ENCODE results near the gene UBE2H. TPM values are rescaled to one million over a fixed set of nuclear protein-coding genes. Genes with fewer than 3 reads are reported as not detected.

Gene UBE2H
- total RNA-seq, 1 donor from 2014 or later: 114 TPM

- Histone ChIP-seq H3K79me2 (ENCODE audit: low read depth) (peaks cover 41% of the 10 kb centered on the region), H3K36me3 (no peaks in the 10 kb centered on the region), H3K4me2 (peak overlapping the region; percentile 5), H2AFZ (replicated peaks) (no peak overlapping the region), H3K9ac (no peak overlapping the region), H3K27ac (no peak overlapping the region), H3K27me3 (no peaks in the 10 kb centered on the region), H3K9me3 (ENCODE audit: low read depth) (no peaks in the 10 kb centered on the region), H3K4me3 (no peak overlapping the region), H3K4me1 (peaks cover 27% of the 10 kb centered on the region), H4K20me1 (ENCODE audit: low read depth) (peaks cover 95% of the 10 kb centered on the region), H3F3A (ENCODE audit: low read depth) (peaks cover 19% of the 10 kb centered on the region)
- Mint-ChIP-seq H3K4me3 (no peak overlapping the region), H3K27me3 (ENCODE audit: insufficient read depth, low read depth) (no peaks in the 10 kb centered on the region), H3K4me1 (peaks cover 20% of the 10 kb centered on the region), H3K9me3 (no peaks in the 10 kb centered on the region), H3K27ac (no peak overlapping the region), H3K36me3 (peaks cover 3% of the 10 kb centered on the region)
- no peak for TF ChIP-seq EZH2 (IDR thresholded peaks at IDR 0.05)
- no peak for TF ChIP-seq EZH2phosphoT487 (IDR thresholded peaks at IDR 0.05)
- no peak for DNase-seq (ENCODE audit: low spot score)
Measured at GRCh38 chr7:129843978-129844840, 108.6 kb downstream of the UBE2H start.

GRCh38 chr7:129843365-129843898 is 109.3 kb downstream of the UBE2H start:
- H3K4me3 Mint-ChIP-seq: no peak overlapping the region
- TF ChIP-seq EZH2phosphoT487 (IDR thresholded peaks at IDR 0.05): no peak
- TF ChIP-seq EZH2 (IDR thresholded peaks at IDR 0.05): no peak
- TF ChIP-seq CTCF (IDR thresholded peaks at IDR 0.05): no peak

GRCh38 chr7:129841465-129841864 is 111.3 kb downstream of the UBE2H start:
- Histone ChIP-seq H3K27me3 (no peaks in the 10 kb centered on the region), H3K4me2 (no peak overlapping the region), H3K27ac (no peak overlapping the region), H2AFZ (replicated peaks) (no peak overlapping the region), H3K4me3 (no peak overlapping the region), H3K4me1 (peaks cover 39% of the 10 kb centered on the region), H3K9ac (no peak overlapping the region), H3F3A (ENCODE audit: low read depth) (peaks cover 42% of the 10 kb centered on the region), H3K9me3 (ENCODE audit: low read depth) (no peaks in the 10 kb centered on the region), H3K36me3 (no peaks in the 10 kb centered on the region), H4K20me1 (ENCODE audit: low read depth) (peaks cover 90% of the 10 kb centered on the region), H3K79me2 (ENCODE audit: low read depth) (peaks cover 38% of the 10 kb centered on the region)
- TF ChIP-seq CTCF (IDR thresholded peaks at IDR 0.05) (no peak), EZH2 (IDR thresholded peaks at IDR 0.05) (no peak), EZH2phosphoT487 (IDR thresholded peaks at IDR 0.05) (no peak)
- peaks cover 15% of the 10 kb centered on the region for H3K4me1 Mint-ChIP-seq
- H3K27ac Mint-ChIP-seq: no peak overlapping the region
- peaks cover 6% of the 10 kb centered on the region for H3K36me3 Mint-ChIP-seq
- no peak for DNase-seq (ENCODE audit: low spot score)
- H3K4me3 Mint-ChIP-seq: no peak overlapping the region
- peaks cover 2% of the 10 kb centered on the region for H3K27me3 Mint-ChIP-seq (ENCODE audit: insufficient read depth, low read depth)
- H3K9me3 Mint-ChIP-seq: no peaks in the 10 kb centered on the region

More at GRCh38 chr7:129843365-129843898, 109.3 kb downstream of the UBE2H start:
- peak; percentile 39 for DNase-seq (ENCODE audit: low spot score)
- H3K27me3 Mint-ChIP-seq (ENCODE audit: insufficient read depth, low read depth): peaks cover 2% of the 10 kb centered on the region
- H3K9ac ChIP-seq: no peak overlapping the region
- H3K4me1 Mint-ChIP-seq: peaks cover 20% of the 10 kb centered on the region
- peaks cover 6% of the 10 kb centered on the region for H3K36me3 Mint-ChIP-seq
- H3K27ac Mint-ChIP-seq: peak overlapping the region; percentile 70
- no peak overlapping the region for H3K4me3 ChIP-seq
- H3K27me3 ChIP-seq: no peaks in the 10 kb centered on the region
- no peaks in the 10 kb centered on the region for H3K36me3 ChIP-seq
- H3K4me2 ChIP-seq: peak overlapping the region; percentile 5
- peaks cover 24% of the 10 kb centered on the region for H3F3A ChIP-seq (ENCODE audit: low read depth)
- H3K9me3 ChIP-seq (ENCODE audit: low read depth): no peaks in the 10 kb centered on the region
- H3K27ac ChIP-seq: no peak overlapping the region
- H3K4me1 ChIP-seq: peaks cover 27% of the 10 kb centered on the region
- peaks cover 41% of the 10 kb centered on the region for H3K79me2 ChIP-seq (ENCODE audit: low read depth)
- H2AFZ ChIP-seq (replicated peaks): no peak overlapping the region
- H3K9me3 Mint-ChIP-seq: no peaks in the 10 kb centered on the region
- H4K20me1 ChIP-seq (ENCODE audit: low read depth): peaks cover 91% of the 10 kb centered on the region

Measured in neural progenitor cell (in vitro differentiated cells).